OCI-LY1 (cell line): ENCODE measurements around the gene GMCL2.

Source experiments
- H2AFZ ChIP-seq: fragments of 200-600 bp; sonication (generic), shearing (Covaris generic); 2 replicates; pipeline ENCODE4 v1.6.0; 2014; ENCODE audit warnings: antibody characterized with exemption, mild to moderate bottlenecking, low read length
- H3F3A ChIP-seq: fragments of 200-600 bp; sonication (generic), shearing (Covaris generic); 2 replicates; pipeline ENCODE4 v1.6.0; 2014; ENCODE audit warnings: mild to moderate bottlenecking, antibody characterized with exemption, low read length, moderate library complexity; ENCODE audit not compliant: insufficient read depth
- H3K27ac ChIP-seq: fragments of 200-600 bp; sonication (generic); 2 replicates; pipeline ENCODE4 v1.5.1; 2014; ENCODE audit warnings: low read length, mixed run types, mild to moderate bottlenecking, low read depth; ENCODE audit not compliant: poor library complexity, severe bottlenecking
- H3K27me3 ChIP-seq: fragments of 200-600 bp; sonication (generic); 2 replicates; pipeline ENCODE4 v1.6.0; 2014; ENCODE audit warnings: antibody characterized with exemption, mild to moderate bottlenecking, low read length, moderate library complexity; ENCODE audit not compliant: insufficient read depth
- H3K36me3 ChIP-seq: fragments of 200-600 bp; sonication (generic); 2 replicates; pipeline ENCODE4 v1.6.1; 2014; ENCODE audit warnings: mild to moderate bottlenecking, antibody characterized with exemption, low read length, moderate library complexity, mixed read lengths; ENCODE audit not compliant: insufficient read depth
- H3K4me1 ChIP-seq: fragments of 200-600 bp; sonication (generic); 2 replicates; pipeline ENCODE4 v1.5.1; 2014; ENCODE audit warnings: mild to moderate bottlenecking, low read length, moderate library complexity; ENCODE audit not compliant: insufficient read depth, severe bottlenecking
- H3K4me2 ChIP-seq: fragments of 200-600 bp; sonication (generic), shearing (Covaris generic); 2 replicates; pipeline ENCODE4 v1.6.1; 2014; ENCODE audit warnings: low read length
- H3K4me3 ChIP-seq: fragments of 200-600 bp; sonication (generic); 2 replicates; pipeline ENCODE4 v1.5.1; 2014; ENCODE audit warnings: low read length, low read depth, mild to moderate bottlenecking, mixed read lengths; ENCODE audit not compliant: poor library complexity, severe bottlenecking
- H3K79me2 ChIP-seq: fragments of 200-600 bp; shearing (Covaris generic); 2 replicates; pipeline ENCODE4 v1.6.1; 2016; ENCODE audit warnings: mixed run types, low read length, mixed read lengths; ENCODE audit not compliant: insufficient read depth
- H3K9ac ChIP-seq: fragments of 200-600 bp; sonication (generic), shearing (Covaris generic); 2 replicates; pipeline ENCODE4 v1.6.1; 2014; ENCODE audit warnings: mild to moderate bottlenecking, low read length, mixed read lengths
- H3K9me2 ChIP-seq: fragments of 200-600 bp; sonication (generic), shearing (Covaris generic); 2 replicates; pipeline ENCODE4 v1.6.1; 2014; ENCODE audit warnings: low read depth, mild to moderate bottlenecking, low read length, mixed read lengths
- H3K9me3 ChIP-seq: fragments of 200-600 bp; shearing (Covaris generic); 2 replicates; pipeline ENCODE4 v1.6.1; 2014; ENCODE audit warnings: low read length, mixed read lengths
- H4K20me1 ChIP-seq: fragments of 200-600 bp; sonication (generic), shearing (Covaris generic); 2 replicates; pipeline ENCODE4 v1.6.0; 2016; ENCODE audit warnings: mild to moderate bottlenecking, low read length; ENCODE audit not compliant: insufficient read depth
- EZH2 ChIP-seq: fragments of 200-600 bp; sonication (generic), shearing (Covaris generic); IDR thresholded peaks from 2 replicates; pipeline ENCODE4 v1.8.0; 2017; ENCODE audit warnings: borderline replicate concordance, mixed run types, mild to moderate bottlenecking, antibody characterized with exemption, low read length, moderate library complexity, mixed read lengths
- TF ChIP-seq, protein P1 (sequence below): fragments of 200-600 bp; sonication (generic), shearing (Covaris generic); IDR thresholded peaks from 2 replicates; pipeline ENCODE4 v1.5.1; 2017; ENCODE audit warnings: mild to moderate bottlenecking, antibody characterized with exemption, low read length, moderate library complexity, mixed read lengths

GMCL2 gene

DNA sequence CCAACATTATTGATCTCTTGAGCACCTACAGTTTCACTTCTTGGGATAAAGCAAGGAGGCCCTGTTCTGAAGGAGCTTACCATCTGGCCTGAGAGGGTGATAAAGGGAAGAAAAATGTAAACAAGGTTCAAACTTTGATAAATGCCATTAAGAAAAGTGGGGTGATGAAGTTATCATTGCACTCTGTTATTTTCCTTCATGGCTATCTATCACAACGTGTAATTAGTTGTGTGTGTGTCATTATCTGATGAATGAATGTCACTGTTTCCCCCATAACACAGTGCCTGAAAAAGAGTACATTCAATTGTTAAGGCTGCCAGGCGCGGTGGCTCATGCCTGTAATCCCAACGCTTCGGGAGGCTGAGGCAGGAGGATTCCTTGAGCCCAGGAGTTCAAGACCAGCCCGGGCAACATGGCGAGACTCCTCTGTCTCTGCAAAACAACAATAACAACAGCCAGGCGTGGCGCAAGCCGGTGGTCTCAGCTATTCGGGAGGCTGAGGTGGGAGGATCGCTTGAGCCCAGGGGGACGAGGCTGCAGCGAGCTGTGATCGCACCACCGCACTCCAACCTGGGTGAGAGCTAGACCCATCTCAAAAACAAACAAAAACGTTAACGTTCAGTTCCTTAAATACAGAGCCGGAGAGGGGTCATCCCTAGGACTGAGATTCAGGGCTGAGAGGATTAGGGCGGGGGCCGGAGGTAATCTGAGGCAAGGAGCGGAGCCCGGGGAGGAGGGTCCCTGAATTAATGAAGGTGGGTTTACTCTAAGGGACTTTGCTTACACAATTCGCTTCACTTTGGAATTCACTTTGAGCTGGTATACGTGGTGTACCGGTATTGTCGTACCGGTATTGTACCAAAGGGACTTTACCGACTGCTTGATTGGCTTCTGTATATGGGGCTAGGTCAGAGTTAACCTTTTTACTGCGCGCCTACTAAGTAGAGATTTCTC lies 34.4 kb downstream of the GMCL2 start:
- Histone ChIP-seq H3K9me3 (no peaks in the 10 kb centered on the region), H3K4me1 (peaks cover 29% of the 10 kb centered on the region), H3K4me3 (peak overlapping the region; percentile 74), H4K20me1 (no peaks in the 10 kb centered on the region), H3K79me2 (peaks cover 6% of the 10 kb centered on the region; the same call in 1 of the 2 replicates), H3K27me3 (no peaks in the 10 kb centered on the region), H2AFZ (no peak overlapping the region), H3K9ac (peak overlapping the region; percentile 88), H3K27ac (peak overlapping the region; percentile 13), H3F3A (no peaks in the 10 kb centered on the region), H3K9me2 (no peaks in the 10 kb centered on the region), H3K4me2 (peak overlapping the region; percentile 85), H3K36me3 (peaks cover 51% of the 10 kb centered on the region)
- TF ChIP-seq, protein P1, sequence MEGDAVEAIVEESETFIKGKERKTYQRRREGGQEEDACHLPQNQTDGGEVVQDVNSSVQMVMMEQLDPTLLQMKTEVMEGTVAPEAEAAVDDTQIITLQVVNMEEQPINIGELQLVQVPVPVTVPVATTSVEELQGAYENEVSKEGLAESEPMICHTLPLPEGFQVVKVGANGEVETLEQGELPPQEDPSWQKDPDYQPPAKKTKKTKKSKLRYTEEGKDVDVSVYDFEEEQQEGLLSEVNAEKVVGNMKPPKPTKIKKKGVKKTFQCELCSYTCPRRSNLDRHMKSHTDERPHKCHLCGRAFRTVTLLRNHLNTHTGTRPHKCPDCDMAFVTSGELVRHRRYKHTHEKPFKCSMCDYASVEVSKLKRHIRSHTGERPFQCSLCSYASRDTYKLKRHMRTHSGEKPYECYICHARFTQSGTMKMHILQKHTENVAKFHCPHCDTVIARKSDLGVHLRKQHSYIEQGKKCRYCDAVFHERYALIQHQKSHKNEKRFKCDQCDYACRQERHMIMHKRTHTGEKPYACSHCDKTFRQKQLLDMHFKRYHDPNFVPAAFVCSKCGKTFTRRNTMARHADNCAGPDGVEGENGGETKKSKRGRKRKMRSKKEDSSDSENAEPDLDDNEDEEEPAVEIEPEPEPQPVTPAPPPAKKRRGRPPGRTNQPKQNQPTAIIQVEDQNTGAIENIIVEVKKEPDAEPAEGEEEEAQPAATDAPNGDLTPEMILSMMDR, result no peak
- no peak for TF ChIP-seq EZH2

DNA sequence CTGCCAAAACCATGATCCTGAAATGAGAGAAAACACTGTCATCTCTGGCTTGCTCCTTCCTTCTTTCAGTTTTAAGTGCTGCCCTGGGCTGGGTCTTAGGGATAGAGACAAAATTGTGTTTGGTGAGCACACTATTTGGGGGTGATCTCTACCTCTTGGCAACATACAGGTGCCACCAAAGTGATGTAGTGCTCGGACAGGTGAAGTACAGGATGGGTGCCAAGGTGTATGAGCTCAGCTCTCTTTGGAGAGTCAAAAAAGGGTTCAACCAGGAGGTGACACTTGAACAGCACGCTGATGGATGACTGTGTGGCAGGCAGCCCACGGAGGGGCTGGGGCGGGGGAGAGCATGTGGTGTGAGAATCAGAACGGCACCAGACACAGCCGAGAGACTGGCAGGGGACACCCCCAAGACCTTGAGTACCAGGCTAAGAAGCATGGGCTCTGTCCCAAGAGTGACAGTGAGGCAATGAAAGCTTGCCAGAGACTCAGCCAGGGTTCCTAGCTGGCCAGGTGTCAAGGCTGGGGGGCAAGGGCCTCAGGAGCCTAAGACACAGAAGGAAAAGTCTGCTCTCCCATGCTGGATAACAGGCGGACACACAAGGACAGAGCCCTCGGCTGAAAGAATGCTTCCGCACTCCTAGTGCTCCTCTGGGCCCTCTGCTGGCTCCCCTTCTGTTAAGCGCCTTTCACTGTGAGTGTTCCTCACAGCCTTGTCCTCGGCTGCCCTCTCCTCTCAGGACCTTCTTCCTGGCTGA lies 36.0 kb downstream of the GMCL2 start:
- Histone ChIP-seq H3K79me2 (peaks cover 6% of the 10 kb centered on the region; the same call in 1 of the 2 replicates), H4K20me1 (no peaks in the 10 kb centered on the region), H3K27me3 (no peaks in the 10 kb centered on the region), H3K36me3 (peaks cover 67% of the 10 kb centered on the region), H3K27ac (no peak overlapping the region), H2AFZ (no peak overlapping the region), H3K4me1 (peaks cover 29% of the 10 kb centered on the region), H3K4me3 (no peak overlapping the region), H3K9me3 (no peaks in the 10 kb centered on the region), H3K4me2 (peak overlapping the region; percentile 85; the same call in 1 of the 2 replicates), H3K9me2 (no peaks in the 10 kb centered on the region), H3K9ac (no peak overlapping the region; the same call in 1 of the 2 replicates), H3F3A (no peaks in the 10 kb centered on the region)
- TF ChIP-seq, protein P1, result peak; percentile 12; the same call in 1 of the 2 replicates
- TF ChIP-seq EZH2, result no peak

GRCh38 chr5:178149199-178149932 lies 37.8 kb downstream of the GMCL2 start:
- Histone ChIP-seq H3K9me3 (no peaks in the 10 kb centered on the region), H4K20me1 (no peaks in the 10 kb centered on the region), H3K27ac (no peak overlapping the region), H3K79me2 (peaks cover 6% of the 10 kb centered on the region; the same call in 1 of the 2 replicates), H3K4me2 (no peak overlapping the region), H3K9ac (no peak overlapping the region), H3K27me3 (no peaks in the 10 kb centered on the region), H2AFZ (no peak overlapping the region), H3F3A (no peaks in the 10 kb centered on the region), H3K9me2 (no peaks in the 10 kb centered on the region), H3K36me3 (peaks cover 80% of the 10 kb centered on the region), H3K4me1 (peaks cover 14% of the 10 kb centered on the region), H3K4me3 (no peak overlapping the region)
- TF ChIP-seq EZH2, result no peak
- TF ChIP-seq, protein P1, result no peak
